ENCODE data around the gene SDR42E1.

Gene SDR42E1

DNA sequence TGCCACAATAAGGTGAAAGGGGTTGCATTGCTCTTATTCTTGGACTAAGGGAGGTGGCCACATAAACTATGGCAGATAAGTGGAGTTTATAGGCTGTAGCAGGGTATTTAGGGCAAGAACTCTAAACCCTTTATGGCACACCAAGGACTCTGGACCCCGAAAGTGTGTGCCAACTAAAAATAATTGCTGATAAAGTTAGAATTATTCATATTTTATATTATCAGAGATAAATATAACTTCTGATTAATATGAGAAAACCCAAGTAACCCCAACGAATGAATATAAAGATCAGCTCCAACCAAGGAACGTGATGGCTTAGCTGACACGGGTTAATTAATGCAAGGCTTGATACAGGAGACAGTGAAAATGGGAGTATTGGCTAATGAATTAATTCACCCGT, 8.8 kb upstream of the SDR42E1 start:
- no peak for TF ChIP-seq CTCF (IDR thresholded peaks at IDR 0.05)
- H3K4me3 ChIP-seq (ENCODE audit: low read depth in 1 of 2, low read length in 1 of 2) = no peak overlapping the region
- H3K27me3 ChIP-seq = peaks cover 61% of the 10 kb centered on the region
- H3K27ac ChIP-seq = no peak overlapping the region
- no peaks in the 10 kb centered on the region for H3K4me1 ChIP-seq (ENCODE audit: control insufficient read depth in 1 of 2, insufficient read depth in 1 of 2, low read depth in 1 of 2, low read length in 1 of 2)
- no peaks in the 10 kb centered on the region for H3K9me3 ChIP-seq
- H3K36me3 ChIP-seq = no peaks in the 10 kb centered on the region

DNA sequence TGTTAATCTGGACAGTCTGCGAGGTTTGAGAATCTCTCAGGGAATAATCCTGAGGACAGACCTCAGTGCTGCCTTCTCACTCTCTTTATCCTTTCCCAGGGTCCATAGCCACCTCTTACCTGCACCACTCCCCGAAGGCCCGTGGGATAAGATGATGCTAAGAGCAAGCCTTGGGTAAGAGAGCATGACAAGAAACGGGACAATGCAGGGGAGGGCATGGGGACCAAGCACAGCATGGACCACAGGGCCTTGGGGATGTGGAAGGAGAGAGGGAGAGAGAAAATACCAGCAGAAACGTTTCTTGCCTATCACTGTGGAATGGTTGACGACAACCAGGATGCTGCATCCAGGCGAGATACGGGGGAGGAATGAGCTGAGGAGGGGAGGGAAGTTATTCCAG, 8.3 kb upstream of the SDR42E1 start:
- Histone ChIP-seq H3K9me3 (no peaks in the 10 kb centered on the region), H3K4me3 (ENCODE audit: low read depth in 1 of 2, low read length in 1 of 2) (no peak overlapping the region), H3K4me1 (ENCODE audit: control insufficient read depth in 1 of 2, insufficient read depth in 1 of 2, low read depth in 1 of 2, low read length in 1 of 2) (no peaks in the 10 kb centered on the region), H3K36me3 (no peaks in the 10 kb centered on the region), H3K27me3 (peaks cover 56% of the 10 kb centered on the region), H3K27ac (no peak overlapping the region)
- TF ChIP-seq CTCF (IDR thresholded peaks at IDR 0.05) = no peak

GRCh38 chr16:82017911-82018568, 6.8 kb upstream of the SDR42E1 start:
- peaks cover 41% of the 10 kb centered on the region for H3K27me3 ChIP-seq
- TF ChIP-seq CTCF (IDR thresholded peaks at IDR 0.05) = no peak
- H3K27ac ChIP-seq = no peak overlapping the region

GRCh38 chr16:82016964-82017363, 5.7 kb upstream of the SDR42E1 start:
- Histone ChIP-seq H3K4me3 (ENCODE audit: low read depth in 1 of 2, low read length in 1 of 2) (no peak overlapping the region), H3K4me1 (ENCODE audit: control insufficient read depth in 1 of 2, insufficient read depth in 1 of 2, low read depth in 1 of 2, low read length in 1 of 2) (no peaks in the 10 kb centered on the region), H3K27ac (no peak overlapping the region), H3K9me3 (no peaks in the 10 kb centered on the region), H3K36me3 (no peaks in the 10 kb centered on the region), H3K27me3 (peaks cover 45% of the 10 kb centered on the region)
- TF ChIP-seq CTCF (IDR thresholded peaks at IDR 0.05) = no peak

More at GRCh38 chr16:82017911-82018568, 6.8 kb upstream of the SDR42E1 start:
- Histone ChIP-seq H3K36me3 (no peaks in the 10 kb centered on the region), H3K4me1 (ENCODE audit: control insufficient read depth in 1 of 2, insufficient read depth in 1 of 2, low read depth in 1 of 2, low read length in 1 of 2) (no peaks in the 10 kb centered on the region), H3K4me3 (ENCODE audit: low read depth in 1 of 2, low read length in 1 of 2) (no peak overlapping the region), H3K9me3 (no peaks in the 10 kb centered on the region)

DNA sequence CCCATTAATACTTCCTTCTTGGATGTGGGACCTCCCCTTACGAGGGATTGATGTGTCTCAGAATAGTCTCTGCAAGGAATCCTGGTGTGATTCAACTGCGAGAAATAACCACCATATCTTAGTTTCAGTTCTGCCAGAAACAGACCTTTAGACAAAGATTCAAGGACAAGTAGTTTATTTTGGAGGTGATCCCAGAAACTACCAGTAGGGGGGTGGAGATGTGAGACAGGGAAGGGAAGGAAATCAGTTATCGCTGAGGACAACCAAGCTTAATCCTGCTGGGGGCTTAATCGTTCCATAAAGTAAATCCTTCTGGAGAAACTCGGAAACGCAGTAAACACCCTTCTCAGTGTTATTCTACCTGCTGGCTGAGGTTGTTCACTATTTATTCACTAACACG, 5.0 kb upstream of the SDR42E1 start:
- Histone ChIP-seq H3K36me3 (no peaks in the 10 kb centered on the region), H3K4me3 (ENCODE audit: low read depth in 1 of 2, low read length in 1 of 2) (no peak overlapping the region), H3K27me3 (peaks cover 52% of the 10 kb centered on the region), H3K9me3 (no peaks in the 10 kb centered on the region), H3K27ac (no peak overlapping the region), H3K4me1 (ENCODE audit: control insufficient read depth in 1 of 2, insufficient read depth in 1 of 2, low read depth in 1 of 2, low read length in 1 of 2) (no peaks in the 10 kb centered on the region)
- no peak for TF ChIP-seq CTCF (IDR thresholded peaks at IDR 0.05)

Measured in neutrophil (primary cell).